Tibial artery (tissue), 4 donors: Measurements from ENCODE around the gene NLK.

Experiments
- DNase-seq, 2 donors: peaks; one replicate each; pipeline ENCODE4 v3.0.0-alpha.2; 2019
- H3K27ac ChIP-seq, 2 donors: fragments of 200-600 bp; sonication (generic) in 1 of 2; 1 replicate in 1 of 2; 2 replicates in 1 of 2; pipeline ENCODE4 v1.5.1; 2018 to 2019; ENCODE audit warnings: mild to moderate bottlenecking in 1 of 2
- H3K27me3 ChIP-seq, 2 donors: fragments of 200-600 bp; sonication (generic) in 1 of 2; one replicate each; pipeline versions ENCODE4 v1.5.1 to v1.6.0; 2016 to 2019
- H3K36me3 ChIP-seq, 3 donors: fragments of 200-600 bp; sonication (generic) in 2 of 3; one replicate each; pipeline ENCODE4 v1.5.1; 2016 to 2019; ENCODE audit warnings: mild to moderate bottlenecking in 2 of 3
- H3K4me1 ChIP-seq, 4 donors: fragments of 200-600 bp; sonication (generic) in 2 of 4; 1 replicate in 3 of 4; 2 replicates in 1 of 4; pipeline ENCODE4 v1.5.1; 2016 to 2019
- H3K4me3 ChIP-seq, 2 donors: fragments of 200-600 bp; sonication (generic) in 1 of 2; 1 replicate in 1 of 2; 2 replicates in 1 of 2; pipeline ENCODE4 v1.5.1; 2018 to 2019; ENCODE audit warnings: mild to moderate bottlenecking in 2 of 2
- H3K9me3 ChIP-seq, 3 donors: fragments of 200-600 bp; sonication (generic) in 1 of 3; one replicate each; pipeline ENCODE4 v1.5.1; 2016 to 2019
- CTCF ChIP-seq, 2 experiments: fragments of 200-600 bp in 1 of 2; fragments of 450-650 bp in 1 of 2; IDR thresholded peaks; one replicate each; pipeline ENCODE4 v1.5.1; 2017 to 2019; ENCODE audit warnings: antibody characterized with exemption in 2 of 2, mild to moderate bottlenecking in 1 of 2, moderate library complexity in 1 of 2
- intact Hi-C: fragments of 100-400 bp; cut with DNase I; formaldehyde crosslinking; loops from one replicate; pipeline ENCODE4 v1.15.0; 2023; ENCODE audit warnings: low total_unique reads

NLK gene

DNA sequence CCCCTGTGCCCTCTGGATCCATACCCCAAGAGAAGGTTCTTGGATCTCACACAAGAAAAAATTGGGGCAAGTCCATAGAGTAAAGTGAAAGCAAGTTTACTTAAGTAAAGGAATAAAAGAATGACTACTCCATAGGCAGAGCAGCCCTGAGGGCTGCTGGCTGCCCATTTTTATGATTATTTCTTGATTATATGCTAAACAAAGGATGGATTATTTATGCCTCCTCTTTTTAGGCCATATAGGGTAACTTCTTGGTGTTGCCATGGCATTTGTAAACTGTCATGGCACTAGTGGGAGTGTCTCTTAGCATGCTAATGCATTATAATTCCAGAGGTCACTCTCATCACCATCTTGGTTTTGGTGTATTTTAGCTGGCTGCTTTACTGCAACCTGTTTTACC lies 70.8 kb downstream of the NLK start:
- H3K4me1 ChIP-seq: peaks cover 0 to 16% (median 2%) of the 10 kb centered on the region in 4 donors
- H3K9me3 ChIP-seq: no peaks in the 10 kb centered on the region
- H3K36me3 ChIP-seq: no peaks in the 10 kb centered on the region
- DNase-seq: no peak
- H3K27me3 ChIP-seq: no peaks in the 10 kb centered on the region
- no peak overlapping the region for H3K4me3 ChIP-seq
- no peak overlapping the region for H3K27ac ChIP-seq
- intact Hi-C loops: no loop called here
- no peak for TF ChIP-seq CTCF (IDR thresholded peaks at IDR 0.05)

- Histone ChIP-seq H3K27me3 (no peaks in the 10 kb centered on the region), H3K36me3 (no peaks in the 10 kb centered on the region), H3K4me1 (peaks cover 0 to 16% (median 2%) of the 10 kb centered on the region in 4 donors), H3K4me3 (no peak overlapping the region), H3K27ac (no peak overlapping the region), H3K9me3 (no peaks in the 10 kb centered on the region)
- intact Hi-C loops: no loop called here
- no peak for TF ChIP-seq CTCF (IDR thresholded peaks at IDR 0.05)
- no peak for DNase-seq
These were observed 72.6 kb downstream of the NLK start for GRCh38 chr17:28115046-28115445.

DNA sequence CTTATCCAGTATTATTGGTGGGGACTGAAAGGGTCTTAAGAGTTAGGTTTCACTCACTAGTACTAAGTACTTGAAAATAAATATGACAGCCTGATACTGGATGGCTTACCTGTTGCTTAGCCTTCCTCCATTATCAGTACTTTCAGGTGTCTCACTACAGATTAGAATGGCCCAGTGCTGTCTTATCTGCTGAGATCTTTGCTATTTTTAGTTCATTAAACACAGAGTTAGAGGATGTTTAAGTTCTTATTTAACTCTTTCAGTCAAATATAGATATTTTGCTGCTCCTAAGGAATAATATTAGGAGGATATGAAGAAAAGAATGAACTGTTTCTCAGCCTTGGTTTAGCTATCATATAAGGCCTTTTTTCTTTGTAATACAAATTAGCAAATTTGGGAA lies 74.8 kb downstream of the NLK start:
- H3K4me1 ChIP-seq: peaks cover 0 to 11% (median 2%) of the 10 kb centered on the region in 4 donors
- no peaks in the 10 kb centered on the region for H3K27me3 ChIP-seq
- H3K4me3 ChIP-seq: no peak overlapping the region
- no peak overlapping the region for H3K27ac ChIP-seq
- no peaks in the 10 kb centered on the region for H3K36me3 ChIP-seq
- no peak for TF ChIP-seq CTCF (IDR thresholded peaks at IDR 0.05)
- intact Hi-C loops: no loop called here
- DNase-seq: no peak
- H3K9me3 ChIP-seq: no peaks in the 10 kb centered on the region

GRCh38 chr17:28118362-28118761 lies 75.9 kb downstream of the NLK start:
- no peak for TF ChIP-seq CTCF (IDR thresholded peaks at IDR 0.05)
- Histone ChIP-seq H3K4me3 (no peak overlapping the region), H3K9me3 (no peaks in the 10 kb centered on the region), H3K4me1 (peaks cover 0 to 2% (median under 1%) of the 10 kb centered on the region in 4 donors), H3K27ac (no peak overlapping the region), H3K27me3 (no peaks in the 10 kb centered on the region), H3K36me3 (peaks cover 0 to 8% (median 8%) of the 10 kb centered on the region in 3 donors)
- intact Hi-C loops: no loop called here
- DNase-seq: no peak

GRCh38 chr17:28119046-28119445 lies 76.6 kb downstream of the NLK start:
- Histone ChIP-seq H3K27ac (no peak overlapping the region), H3K4me1 (no peaks in the 10 kb centered on the region), H3K36me3 (peaks cover 0 to 8% (median 8%) of the 10 kb centered on the region in 3 donors), H3K9me3 (no peaks in the 10 kb centered on the region), H3K27me3 (no peaks in the 10 kb centered on the region), H3K4me3 (no peak overlapping the region)
- intact Hi-C loops: no loop called here
- DNase-seq: no peak
- no peak for TF ChIP-seq CTCF (IDR thresholded peaks at IDR 0.05)

GRCh38 chr17:28119560-28119959 lies 77.1 kb downstream of the NLK start:
- intact Hi-C loops: no loop called here
- no peak overlapping the region for H3K27ac ChIP-seq
- TF ChIP-seq CTCF (IDR thresholded peaks at IDR 0.05): no peak

More at GRCh38 chr17:28119560-28119959, 77.1 kb downstream of the NLK start:
- peaks cover 3 to 8% (median 8%) of the 10 kb centered on the region in 3 donors for H3K36me3 ChIP-seq
- H3K4me3 ChIP-seq: no peak overlapping the region
- H3K27me3 ChIP-seq: no peaks in the 10 kb centered on the region
- H3K4me1 ChIP-seq: no peaks in the 10 kb centered on the region
- no peaks in the 10 kb centered on the region for H3K9me3 ChIP-seq
- DNase-seq: no peak
